GM21447 (cell line): Measurements from ENCODE around the gene CNTRL.
"Not testable (repeated sequence)": the region's sequence is repeated elsewhere in the genome, so short reads cannot be mapped to it uniquely, and the experiment has no call there.

Experiments
- ATAC-seq: cut with Tn5 transposase; IDR thresholded peaks from one replicate; pipeline ENCODE4 v1.9.1; 2021; ENCODE audit not compliant: unreplicated experiment

Gene CNTRL

GRCh38 chr9:121133104-121133816 lies 58.5 kb downstream of the CNTRL start:
- ATAC-seq, result no peak

- ATAC-seq, result no peak
These were observed 60.9 kb downstream of the CNTRL start for GRCh38 chr9:121135642-121136041.

DNA sequence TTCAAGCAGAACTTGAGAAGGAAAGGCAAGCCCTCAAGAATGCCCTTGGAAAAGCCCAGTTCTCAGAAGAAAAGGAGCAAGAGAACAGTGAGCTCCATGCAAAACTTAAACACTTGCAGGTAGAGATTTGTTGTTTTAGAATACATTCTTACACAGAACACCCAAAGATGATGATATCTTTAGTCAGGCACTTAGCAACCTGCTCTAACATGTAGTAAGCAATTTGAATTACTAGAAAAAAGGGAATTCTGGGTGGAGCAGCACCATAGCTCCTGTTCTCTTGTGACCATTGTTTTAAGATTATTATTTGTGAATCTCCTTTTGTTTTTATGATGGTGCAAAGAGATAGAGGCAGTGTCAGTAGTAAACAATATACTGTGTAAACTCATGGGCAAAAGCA lies 63.8 kb downstream of the CNTRL start:
- ATAC-seq, result no peak

DNA sequence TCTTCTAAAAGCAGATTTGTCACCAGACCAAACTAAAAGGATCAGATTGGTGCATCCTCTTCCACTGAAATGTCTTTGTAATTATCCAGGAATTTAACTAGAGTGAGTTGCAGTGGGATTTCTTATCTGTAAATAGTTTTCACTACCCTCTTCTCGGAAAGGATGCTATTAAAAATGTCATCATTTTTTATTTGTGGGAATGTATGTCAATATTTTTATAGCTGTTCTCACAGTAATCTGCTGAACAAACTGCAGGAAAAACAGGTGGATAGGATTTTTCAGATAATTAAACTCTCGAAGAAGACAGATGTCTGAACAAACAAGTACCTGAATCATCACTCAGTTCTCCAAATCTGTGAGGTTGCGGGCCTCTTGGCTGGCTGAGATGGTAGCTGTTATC lies 64.2 kb downstream of the CNTRL start:
- no peak for ATAC-seq

GRCh38 chr9:121140162-121140561 lies 65.4 kb downstream of the CNTRL start:
- no peak for ATAC-seq

DNA sequence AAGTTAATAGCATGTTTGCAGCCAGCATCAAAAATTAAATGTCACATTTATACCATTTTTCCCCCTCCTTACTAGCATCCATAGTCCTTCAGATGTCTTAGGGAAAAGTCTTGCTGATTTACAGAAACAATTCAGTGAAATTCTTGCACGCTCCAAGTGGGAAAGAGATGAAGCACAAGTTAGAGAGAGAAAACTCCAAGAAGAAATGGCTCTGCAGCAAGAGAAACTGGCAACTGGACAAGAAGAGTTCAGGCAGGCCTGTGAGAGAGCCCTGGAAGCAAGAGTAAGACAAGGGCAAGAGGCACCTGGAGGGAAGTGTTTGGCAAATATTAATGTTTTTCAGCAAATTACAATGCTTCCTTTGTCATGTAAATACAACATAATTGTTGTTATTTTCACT lies 66.6 kb downstream of the CNTRL start:
- no peak for ATAC-seq

GRCh38 chr9:121141706-121142105 lies 67.0 kb downstream of the CNTRL start:
- no peak for ATAC-seq

DNA sequence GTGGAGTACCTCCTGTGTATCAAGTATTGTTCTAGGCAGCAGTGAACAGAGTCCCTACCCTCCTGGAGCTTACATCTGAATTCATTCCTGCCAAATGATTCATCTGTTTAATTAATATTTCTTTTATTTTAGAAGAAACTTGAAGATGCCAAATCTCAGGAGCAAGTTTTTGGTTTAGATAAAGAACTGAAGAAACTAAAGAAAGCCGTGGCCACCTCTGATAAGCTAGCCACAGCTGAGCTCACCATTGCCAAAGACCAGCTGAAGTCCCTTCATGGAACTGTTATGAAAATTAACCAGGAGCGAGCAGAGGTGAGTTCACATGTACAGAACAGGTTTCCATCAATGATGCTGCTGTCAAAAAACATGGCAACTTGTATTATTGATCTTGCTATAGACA lies 69.0 kb downstream of the CNTRL start:
- ATAC-seq, result no peak

DNA sequence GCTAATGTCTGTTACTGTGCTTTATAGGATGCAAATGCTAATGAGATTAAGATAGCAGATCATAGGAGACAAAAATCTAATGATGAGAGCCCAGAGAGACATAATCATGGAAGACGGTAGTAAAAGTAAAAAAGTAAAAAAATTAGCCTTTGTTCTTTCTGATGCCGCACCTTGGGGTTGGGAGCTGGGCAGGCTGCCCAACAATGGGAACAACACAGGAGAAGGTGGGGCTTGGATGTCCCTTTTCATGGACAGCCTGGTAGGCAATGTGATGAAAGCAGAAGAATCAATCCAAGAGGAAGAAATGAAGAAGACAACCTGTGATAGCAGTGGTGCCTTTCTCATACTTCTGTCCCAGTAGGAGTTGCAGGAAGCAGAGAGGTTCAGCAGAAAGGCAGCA lies 69.7 kb downstream of the CNTRL start:
- ATAC-seq, result no peak

- no peak for ATAC-seq
These were observed 75.4 kb downstream of the CNTRL start for GRCh38 chr9:121150188-121150587.

DNA sequence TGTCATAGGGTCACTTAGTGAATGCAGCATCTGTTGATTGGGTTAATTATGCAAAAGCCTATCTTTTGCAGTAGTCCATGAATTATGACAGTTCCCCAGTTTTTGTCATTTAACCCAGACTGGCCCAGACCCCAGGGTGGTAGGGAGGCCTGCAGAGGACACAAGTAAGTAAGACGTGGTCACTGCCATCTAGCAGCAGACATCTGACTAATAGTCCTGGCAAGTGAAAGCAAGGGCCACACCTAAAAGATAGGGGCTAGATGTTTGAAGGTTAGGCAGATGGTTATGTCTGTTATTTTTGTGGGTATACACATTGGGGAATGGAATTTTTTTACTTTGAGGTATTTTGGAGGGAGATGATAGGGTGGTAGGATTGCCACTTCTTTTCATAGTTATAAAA lies 78.9 kb downstream of the CNTRL start:
- ATAC-seq, result no peak

- ATAC-seq, result no peak
These were observed 80.0 kb downstream of the CNTRL start for GRCh38 chr9:121154782-121155181.

DNA sequence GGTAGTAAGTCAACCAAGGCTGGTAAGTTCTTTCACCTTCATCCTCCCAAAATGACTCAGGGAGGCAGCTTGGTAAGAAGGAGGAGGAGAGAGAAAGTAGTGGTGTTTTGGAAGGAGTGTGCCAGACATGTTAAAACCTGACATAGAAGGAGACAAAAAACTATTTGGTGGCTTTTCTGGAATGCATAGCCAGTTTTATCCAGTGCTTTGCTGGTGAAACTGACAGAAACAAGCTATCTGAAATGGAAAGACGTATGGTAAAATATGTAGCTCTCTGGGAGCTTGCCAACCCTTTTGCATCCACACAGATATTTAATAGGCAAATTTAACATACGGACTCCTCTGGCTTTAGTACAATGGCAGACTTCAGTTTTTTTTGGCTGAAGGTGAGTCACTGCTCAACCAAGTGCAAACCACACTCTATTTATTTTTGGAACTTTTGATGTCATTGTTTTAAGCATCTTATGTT lies 81.5 kb downstream of the CNTRL start:
- ATAC-seq, result peak; percentile 70

DNA sequence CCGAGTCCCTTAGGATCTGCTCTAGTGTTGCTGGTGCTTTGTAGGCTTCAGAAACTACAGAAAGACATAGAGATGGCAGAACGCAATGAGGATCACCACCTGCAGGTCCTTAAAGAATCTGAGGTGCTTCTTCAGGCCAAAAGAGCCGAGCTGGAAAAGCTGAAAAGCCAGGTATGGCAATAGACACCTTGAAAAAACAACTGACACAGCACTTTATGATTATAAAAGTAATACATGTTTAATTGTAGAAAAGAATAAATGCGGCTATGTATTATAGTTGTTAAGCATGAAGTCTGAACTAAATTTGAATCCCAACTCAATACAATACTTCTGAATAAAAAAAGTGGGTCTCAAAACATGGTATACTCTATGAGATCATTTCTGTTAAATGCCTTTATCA lies 83.2 kb downstream of the CNTRL start:
- ATAC-seq, result no peak

DNA sequence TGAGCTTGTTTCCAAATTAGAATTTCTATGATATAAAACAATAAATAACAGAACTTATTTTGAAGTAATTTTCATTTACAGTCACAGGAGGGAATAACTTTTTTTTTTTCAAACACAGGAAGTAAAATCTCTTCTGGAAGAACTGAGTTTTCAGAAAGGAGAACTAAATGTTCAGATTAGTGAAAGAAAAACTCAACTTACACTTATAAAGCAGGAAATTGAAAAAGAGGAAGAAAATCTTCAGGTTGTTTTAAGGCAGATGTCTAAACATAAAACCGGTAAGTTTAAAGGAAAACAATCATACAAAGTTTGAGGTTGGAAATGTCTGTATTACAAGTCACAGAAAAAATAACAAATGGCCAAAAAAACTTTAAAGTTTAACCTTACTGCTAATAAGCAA lies 85.3 kb downstream of the CNTRL start:
- no peak for ATAC-seq

GRCh38 chr9:121168052-121168451 lies 93.3 kb downstream of the CNTRL start:
- ATAC-seq, result no peak

DNA sequence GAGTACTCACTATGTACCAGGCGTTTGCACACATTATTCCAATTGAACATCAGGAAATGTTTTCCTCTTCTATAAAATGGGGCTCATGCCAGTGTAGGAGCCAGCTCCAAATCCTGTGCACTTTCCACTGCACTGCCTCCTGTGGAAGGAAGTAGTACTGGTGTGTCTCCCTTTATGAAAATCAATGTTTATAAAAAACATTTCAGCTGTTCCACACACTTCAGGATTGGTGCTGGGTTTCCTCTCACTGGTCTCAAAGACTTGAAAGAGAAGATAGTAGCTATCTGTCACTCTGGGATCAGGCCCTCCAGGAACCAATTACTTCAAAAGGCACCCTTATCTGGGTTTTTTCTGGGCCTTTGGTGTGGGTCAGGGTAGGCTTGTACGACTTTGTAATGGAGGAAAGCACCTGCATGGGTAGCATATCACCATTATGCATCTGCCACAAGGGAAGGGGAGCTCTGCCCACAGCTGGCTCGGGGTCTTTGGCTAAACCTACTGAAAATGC lies 94.4 kb downstream of the CNTRL start:
- no peak for ATAC-seq

- ATAC-seq, result no peak
These were observed 96.5 kb downstream of the CNTRL start for GRCh38 chr9:121171236-121171635.

DNA sequence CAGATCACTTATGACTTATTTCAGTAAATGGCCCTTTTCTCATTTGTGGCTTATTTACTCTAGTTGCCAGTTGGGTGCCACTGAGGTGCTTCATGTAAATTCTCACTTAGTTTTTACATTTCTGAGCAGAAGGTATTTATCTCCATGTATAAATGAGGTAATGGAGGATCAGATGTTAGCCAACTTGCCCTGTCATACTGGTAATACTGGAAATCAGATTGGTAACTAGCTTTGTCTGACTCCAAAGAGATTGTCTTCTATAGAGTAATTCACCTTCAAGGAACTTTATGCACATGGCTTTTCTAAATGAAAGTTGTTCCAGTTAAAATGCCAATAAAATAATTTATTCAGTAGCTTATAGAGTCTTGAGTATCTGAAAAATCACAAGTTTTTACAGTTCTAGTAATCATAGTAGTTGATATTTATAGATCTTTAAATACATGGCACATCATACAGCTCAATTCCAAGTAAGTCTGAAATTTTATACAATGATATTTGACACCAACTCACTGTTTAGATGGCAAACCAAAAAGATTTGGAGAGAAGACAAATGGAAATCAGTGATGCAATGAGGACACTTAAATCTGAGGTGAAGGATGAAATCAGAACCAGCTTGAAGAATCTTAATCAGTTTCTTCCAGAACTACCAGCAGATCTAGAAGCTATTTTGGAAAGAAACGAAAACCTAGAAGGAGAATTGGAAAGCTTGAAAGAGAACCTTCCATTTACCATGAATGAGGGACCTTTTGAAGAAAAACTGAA lies 98.2 kb downstream of the CNTRL start:
- ATAC-seq, result no peak

DNA sequence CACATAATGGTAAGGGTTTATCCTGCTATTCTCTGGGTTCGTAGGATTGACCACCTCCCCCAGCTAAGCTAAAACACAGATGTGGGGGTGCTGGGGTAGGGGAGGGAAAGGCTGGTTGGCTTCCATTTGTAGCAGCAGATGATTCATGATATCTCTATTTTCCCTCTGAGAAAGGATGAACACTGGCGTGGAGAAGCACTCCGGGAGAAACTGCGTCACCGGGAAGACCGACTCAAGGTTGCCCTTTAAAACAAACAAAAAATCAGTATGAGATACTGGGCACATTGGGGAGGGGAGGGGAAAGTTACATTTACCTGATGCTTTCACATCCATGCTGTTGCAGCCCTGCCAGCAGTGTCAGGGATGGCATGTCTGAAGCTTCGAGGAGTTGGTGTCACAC lies 98.7 kb downstream of the CNTRL start:
- ATAC-seq, result no peak

DNA sequence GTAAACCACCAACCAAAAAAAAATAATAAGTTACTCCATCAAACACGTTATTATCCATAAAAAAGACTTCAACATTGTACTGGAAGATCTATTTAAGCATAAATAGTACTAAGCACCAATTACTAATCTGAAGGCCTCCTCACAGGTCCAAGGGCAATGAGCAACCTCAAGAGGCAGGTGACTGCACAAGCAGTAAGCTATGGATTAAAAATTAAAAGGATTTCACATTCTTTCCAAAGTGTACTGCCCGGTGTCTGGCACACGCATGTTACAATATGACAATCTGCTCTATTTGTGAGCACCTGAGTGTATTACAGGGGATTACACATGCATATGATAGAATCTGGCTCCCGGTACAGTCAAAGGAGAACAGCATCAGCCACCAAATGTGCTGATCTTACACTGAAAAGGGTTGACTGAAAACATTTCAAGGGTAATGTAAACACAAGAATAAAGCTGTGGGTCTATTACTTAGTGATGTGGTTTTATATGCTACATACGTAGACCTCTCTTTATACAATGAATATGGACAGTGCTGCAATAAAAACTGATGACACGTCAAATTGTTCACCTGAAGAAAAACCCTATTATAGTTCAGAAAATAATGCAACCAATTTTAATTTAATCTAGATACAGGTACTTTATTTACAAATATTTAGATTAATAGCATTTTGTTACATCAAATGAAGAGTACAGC lies 104.1 kb downstream of the CNTRL start:
- no peak for ATAC-seq

GRCh38 chr9:121179373-121179721 lies 104.6 kb downstream of the CNTRL start:
- not testable (repeated sequence) for ATAC-seq
